HG03159 (cell line): ENCODE results near the gene GAGE12H.
"Not testable (repeated sequence)": the region's sequence is repeated elsewhere in the genome, so short reads cannot be mapped to it uniquely, and the experiment has no call there.

Source experiments
- ATAC-seq: cut with Tn5 transposase; IDR thresholded peaks from one replicate; pipeline ENCODE4 v1.9.1; 2021; ENCODE audit warnings: mild to moderate bottlenecking, moderate library complexity; ENCODE audit not compliant: unreplicated experiment

The GAGE12H gene

GRCh38 chrX:49579649-49580048 lies at the start of gene GAGE12H:
TSS of gene GAGE12H (plus strand) at chrX:49579949. CDS start at chrX:49581104, 1,155 bp downstream.
- not testable (repeated sequence) for ATAC-seq

GRCh38 chrX:49531877-49532276 lies 47.9 kb upstream of the GAGE12H start, which contains the start of gene GAGE12C:
TSS of gene GAGE12C (plus strand) at chrX:49532177. CDS start at chrX:49533332, 1,155 bp downstream.
- ATAC-seq: not testable (repeated sequence)

- not testable (repeated sequence) for ATAC-seq
These were observed 38.3 kb upstream of the GAGE12H start, which contains the start of gene GAGE12D for GRCh38 chrX:49541433-49541832. TSS of gene GAGE12D (plus strand) at chrX:49541733. CDS start at chrX:49542888, 1,155 bp downstream.

GRCh38 chrX:49550989-49551388 lies 28.8 kb upstream of the GAGE12H start, which contains the start of gene GAGE12E:
TSS of gene GAGE12E (plus strand) at chrX:49551289. CDS start at chrX:49552444, 1,155 bp downstream.
- not testable (repeated sequence) for ATAC-seq

GRCh38 chrX:49560542-49560941 lies 19.2 kb upstream of the GAGE12H start, which contains the start of gene GAGE12F:
TSS of gene GAGE12F (plus strand) at chrX:49560842. CDS start at chrX:49561997, 1,155 bp downstream.
- ATAC-seq: not testable (repeated sequence)

- ATAC-seq: not testable (repeated sequence)
These were observed 11.0 kb upstream of the GAGE12H start for GRCh38 chrX:49568728-49569127.

GRCh38 chrX:49569152-49569551 lies 10.6 kb upstream of the GAGE12H start:
- ATAC-seq: not testable (repeated sequence)

- ATAC-seq: not testable (repeated sequence)
These were observed 9.6 kb upstream of the GAGE12H start, which contains the start of gene GAGE12G for GRCh38 chrX:49570100-49570499. TSS of gene GAGE12G (plus strand) at chrX:49570400. CDS start at chrX:49571555, 1,155 bp downstream.

GRCh38 chrX:49589196-49589595 lies 9.4 kb downstream of the GAGE12H start, which contains the start of gene GAGE2A:
TSS of gene GAGE2A (plus strand) at chrX:49589496. CDS start at chrX:49590651, 1,155 bp downstream.
- ATAC-seq: not testable (repeated sequence)

- ATAC-seq: not testable (repeated sequence)
These were observed 10.2 kb downstream of the GAGE12H start for GRCh38 chrX:49589769-49590478.

- not testable (repeated sequence) for ATAC-seq
These were observed 10.7 kb downstream of the GAGE12H start for GRCh38 chrX:49590488-49590887.

- not testable (repeated sequence) for ATAC-seq
These were observed 19.0 kb downstream of the GAGE12H start, which contains the start of gene GAGE1 for GRCh38 chrX:49598720-49599119. TSS of gene GAGE1 (plus strand) at chrX:49599020. CDS start at chrX:49600175, 1,155 bp downstream.

GRCh38 chrX:49610718-49611310 lies 31.1 kb downstream of the GAGE12H start:
- ATAC-seq: no peak

- no peak for ATAC-seq
These were observed 38.8 kb downstream of the GAGE12H start for GRCh38 chrX:49618574-49618973.

- no peak for ATAC-seq
These were observed 47.5 kb downstream of the GAGE12H start for GRCh38 chrX:49627086-49627777.
